GM21390 (cell line): ENCODE data around the gene ERGIC1.

Experiments used
- ATAC-seq: cut with Tn5 transposase; IDR thresholded peaks from one replicate; pipeline ENCODE4 v1.9.1; 2021; ENCODE audit not compliant: unreplicated experiment

Gene ERGIC1

DNA sequence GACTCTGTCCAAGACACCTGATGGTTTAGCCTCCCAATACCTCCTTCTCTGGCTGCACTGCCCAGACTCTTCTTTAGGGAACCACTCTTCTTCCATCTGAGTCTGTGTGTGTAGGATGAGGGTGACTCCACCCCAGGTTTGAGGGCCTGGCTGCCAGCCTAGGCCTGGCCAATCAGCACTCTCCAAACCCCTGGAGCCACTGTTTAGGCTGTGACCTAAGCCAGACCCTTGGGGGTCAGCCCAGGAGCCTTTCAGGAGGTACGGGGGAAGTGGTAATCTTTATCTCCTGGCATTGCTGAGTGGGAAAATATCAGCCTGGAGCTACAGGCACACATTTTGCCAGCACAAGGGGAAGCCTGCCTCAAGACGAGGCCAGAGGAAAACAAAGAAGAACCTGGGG, 6.2 kb upstream of the ERGIC1 start:
- ATAC-seq: no peak

DNA sequence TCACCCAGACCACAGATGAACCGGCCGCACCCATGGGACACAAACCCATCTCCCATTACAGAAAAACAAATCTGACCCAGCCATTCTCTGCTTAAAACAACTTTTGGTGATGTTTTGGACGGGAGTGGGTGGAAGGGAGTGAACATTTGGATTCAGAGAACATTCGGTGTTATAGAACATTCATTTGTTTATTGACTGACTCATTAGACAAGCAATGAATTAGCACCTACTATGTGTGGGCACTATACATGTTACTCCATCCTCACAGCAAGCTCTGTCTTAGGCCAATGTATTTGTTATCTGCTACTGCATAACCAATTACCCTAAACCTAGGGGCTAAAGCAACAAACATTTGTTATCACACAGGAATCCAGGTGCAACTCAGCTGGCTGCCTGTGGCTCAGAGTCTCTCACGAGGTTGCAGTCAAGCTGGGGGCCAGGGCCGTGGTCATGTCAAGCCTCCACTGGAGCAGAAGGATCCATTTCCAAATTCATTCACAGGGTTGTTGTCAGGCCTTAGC, 5.1 kb upstream of the ERGIC1 start:
- no peak for ATAC-seq

DNA sequence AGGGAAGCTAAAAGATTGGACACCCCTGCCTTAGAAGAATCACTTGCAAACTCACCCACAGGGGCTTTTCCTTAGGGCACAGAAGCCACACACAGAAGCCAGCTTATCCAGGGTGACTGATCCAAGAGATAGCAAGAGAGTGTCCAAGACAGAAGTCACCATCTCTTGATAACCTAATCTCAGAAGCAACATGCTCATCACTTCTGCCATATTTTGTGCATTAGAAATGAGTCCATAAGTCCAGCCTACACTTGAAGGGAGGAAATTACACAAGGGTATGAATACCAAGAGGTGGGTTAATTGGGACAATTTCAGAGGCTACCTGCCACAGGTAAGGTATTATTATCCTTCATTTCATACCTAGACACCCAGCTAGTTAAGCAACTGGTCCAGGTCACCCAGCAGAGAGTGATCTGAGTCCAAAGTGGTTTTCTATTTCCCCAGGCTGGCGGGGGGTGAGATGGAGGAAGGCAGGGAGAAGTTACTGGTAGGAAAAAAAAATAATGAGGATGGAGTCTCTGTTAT, 3.7 kb upstream of the ERGIC1 start:
- ATAC-seq: no peak

DNA sequence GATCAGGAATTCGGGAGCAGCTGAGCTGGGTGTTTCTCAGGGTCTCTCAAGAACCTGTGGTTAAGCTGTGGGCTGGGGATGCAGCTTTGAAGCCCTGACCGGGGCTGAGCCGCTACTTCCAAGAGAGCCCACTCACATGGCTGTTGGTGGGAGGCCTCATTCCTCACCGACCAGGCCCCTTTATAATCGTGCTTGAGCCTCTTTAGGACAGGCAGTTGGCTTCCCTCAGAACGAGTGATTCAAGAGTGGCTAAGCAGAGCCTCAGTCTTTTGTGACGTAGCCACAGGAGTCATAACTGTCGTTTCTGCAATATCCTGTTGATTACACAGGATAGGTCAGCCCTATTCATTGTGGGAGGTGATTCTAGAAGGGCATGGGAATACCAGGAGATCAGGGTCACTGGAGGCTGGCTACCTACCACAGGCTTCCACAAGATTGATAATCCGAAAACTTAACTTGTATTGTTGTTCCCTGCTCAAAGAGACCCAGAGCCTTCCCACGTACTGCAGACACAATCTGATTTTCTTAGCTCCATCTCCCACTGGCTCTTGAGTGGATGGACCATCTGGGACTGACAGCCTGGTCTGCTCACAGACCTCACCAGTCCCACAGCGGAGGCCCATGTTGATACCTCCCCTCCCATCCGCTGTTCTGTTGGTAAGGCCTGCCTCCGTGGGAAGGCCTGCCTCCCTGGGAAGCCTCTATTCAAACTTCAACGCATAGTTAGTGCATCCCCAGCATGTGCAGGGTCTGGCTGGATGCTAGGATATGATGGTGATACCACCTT, 3.0 kb upstream of the ERGIC1 start:
- ATAC-seq: no peak

DNA sequence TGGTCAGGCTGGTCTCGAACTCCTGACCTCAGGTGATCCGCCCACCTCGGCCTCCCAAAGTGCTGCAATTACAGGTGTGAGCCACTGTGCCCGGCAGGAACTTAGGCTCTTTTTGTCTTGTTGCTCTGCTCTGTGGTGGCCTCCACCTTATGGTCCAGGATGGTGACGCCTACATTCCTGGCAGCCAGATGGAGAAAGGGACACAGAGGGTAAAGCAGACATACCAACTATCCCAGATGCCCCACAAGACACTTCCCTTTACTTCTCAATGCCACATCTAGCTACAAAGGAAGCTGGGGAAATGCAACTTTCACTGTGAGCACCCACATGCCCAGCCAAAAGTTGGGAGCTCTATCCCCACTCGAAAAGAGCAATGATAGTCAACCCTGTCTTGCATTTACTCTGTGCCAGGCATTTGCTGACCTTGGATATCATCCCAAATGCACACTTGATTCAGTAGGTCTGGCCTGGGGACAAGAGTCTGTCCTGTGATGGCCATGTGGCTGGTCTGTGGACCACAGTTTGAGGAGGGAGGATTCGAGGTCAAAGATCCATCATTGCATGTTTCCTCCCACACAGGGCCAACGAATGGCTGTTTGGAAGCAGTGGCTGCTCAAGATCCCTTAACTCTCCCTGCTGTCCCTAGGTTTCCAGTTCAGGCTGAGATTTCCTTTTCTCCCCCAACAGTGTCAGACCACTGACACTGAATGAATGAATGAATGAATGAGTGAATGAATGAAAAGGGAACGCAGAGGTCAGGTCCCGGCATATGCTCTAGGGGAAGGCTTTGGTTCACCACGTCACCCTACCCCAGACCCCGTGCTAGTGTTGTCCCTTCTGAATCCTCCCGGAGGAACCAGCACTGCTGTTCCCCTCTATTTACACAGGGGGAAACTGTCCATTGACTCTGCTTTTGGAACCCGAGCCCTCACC, 1.4 kb upstream of the ERGIC1 start:
- ATAC-seq: no peak

DNA sequence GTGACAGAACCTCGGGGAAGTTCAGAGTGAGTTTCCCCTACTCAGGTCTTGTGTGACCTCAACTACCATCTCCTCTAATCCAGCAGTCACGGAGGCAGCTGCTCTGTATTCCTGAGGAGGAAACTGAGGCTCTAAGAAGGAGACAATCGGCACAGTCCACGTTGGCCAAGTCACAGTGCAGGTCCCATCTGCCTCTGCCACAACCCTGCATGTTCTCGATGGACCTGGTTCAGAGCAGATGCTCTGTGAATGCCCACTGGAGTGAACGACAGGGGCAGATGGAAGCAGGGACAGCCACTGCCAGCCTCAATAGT, 722 bp upstream of the ERGIC1 start:
- ATAC-seq: no peak

DNA sequence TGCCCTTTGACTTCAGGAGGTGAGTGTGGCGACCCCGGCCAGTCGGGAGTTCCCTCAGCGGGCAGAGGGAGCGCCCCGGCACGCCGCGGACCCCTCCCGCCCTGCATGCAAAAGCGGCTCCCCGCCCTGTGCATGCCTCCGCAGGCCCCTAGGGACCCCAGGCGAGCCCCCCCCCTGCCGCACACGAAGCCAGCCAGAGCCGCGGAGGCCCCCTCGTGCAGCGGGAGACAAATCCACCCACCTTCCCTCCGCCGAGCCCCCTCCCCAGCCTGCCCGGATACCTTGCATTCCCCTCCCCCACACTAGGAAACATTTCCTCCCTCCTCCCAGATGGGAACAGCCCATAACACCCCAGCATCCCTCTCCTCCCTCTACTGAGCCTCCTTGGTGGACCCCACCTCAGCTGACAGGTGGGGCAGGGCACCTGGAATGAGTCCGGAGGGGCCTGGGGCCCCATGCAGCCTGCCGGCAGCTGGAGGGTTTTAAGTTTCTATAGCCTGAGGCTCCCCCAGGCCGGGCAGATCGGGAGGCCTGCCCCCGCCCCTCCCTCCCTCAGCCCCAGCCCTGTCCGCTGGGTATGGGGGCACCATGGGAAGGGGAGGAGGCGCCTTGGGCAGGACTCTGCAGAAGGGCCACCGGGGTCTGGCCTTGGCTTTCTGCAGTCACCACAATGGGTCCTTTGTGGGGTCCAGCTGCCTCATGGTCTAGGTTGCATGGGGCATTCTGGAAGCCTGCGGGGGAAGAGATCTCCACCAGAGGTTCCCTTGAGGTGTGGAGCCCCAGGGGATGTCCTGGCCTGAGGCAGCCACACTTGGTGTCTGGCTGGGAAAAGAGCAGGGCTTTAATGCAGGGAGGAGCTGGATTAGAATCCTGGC, 601 bp downstream of the ERGIC1 start:
- ATAC-seq: peak; percentile 15

DNA sequence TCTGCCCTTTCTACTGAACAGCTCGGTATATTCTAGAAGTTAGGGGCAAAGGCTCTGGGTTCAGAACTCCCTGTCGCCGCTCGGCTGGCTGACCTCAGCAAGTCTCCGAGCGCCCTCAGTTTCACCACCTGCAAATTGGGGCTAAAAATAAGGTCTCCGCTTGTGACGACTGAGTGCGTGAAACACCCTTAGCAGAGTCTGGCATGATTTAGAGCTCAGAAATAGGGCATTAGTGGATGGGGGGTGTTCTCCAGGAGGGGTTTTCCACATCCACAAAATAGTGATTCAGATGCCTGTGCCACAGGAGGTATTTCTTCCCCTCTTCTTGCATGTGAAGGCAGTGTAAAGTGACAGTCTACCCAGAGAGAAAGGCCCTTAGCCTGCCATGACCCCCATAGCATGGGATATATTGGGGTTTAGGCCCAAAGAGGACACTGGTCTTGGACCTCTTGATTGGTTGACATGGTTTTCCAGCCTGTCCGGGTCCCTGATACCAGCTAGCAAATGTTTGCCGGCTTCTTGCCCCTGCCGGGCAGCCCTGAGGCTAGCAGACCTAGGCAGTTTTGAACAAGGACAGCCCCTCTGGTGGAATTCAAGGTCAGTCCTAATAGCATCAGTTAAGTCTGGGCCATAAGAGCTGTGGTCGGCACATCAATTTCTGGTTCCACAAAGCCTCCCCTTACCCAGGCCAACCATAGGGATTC, 1.4 kb downstream of the ERGIC1 start:
- no peak for ATAC-seq

DNA sequence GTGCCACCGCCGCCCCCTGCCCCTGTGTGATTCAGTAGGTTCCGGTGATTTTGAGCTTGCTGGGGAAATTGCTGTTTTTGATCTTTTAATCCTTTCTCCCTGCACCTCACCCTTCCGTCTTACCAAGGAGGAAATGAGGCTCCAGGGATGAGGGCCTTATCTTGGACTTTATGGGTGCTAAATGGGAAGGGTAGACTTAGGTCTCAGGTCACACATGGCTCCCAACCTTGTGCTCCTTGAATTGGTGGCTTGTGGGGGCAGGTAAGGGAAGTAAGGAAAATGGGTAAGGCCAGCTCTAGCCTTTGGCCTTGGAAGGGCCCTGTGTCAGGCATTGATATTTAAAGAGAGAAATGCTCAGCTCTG, 1.9 kb downstream of the ERGIC1 start:
- ATAC-seq: no peak

DNA sequence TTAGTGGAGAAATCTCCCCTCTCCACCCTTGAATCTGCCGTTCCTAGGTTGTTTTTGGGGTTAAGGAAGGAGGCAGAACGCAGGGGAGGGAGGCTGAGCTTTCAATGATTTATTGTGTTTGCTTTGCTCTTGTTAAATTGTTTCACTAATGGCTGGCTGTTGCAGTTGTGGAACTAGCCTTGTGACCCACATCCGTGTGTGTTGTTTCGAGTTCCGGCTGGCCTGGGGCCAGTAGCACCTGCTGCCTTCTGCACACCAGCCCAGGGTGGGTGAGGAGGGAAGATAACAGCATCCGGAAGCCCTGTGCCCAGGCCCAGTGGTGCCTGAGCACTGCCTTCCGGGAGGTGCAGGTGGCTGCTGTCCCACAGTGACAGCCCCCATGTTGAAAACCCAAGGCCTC, 3.6 kb downstream of the ERGIC1 start:
- peak; percentile 72 for ATAC-seq

DNA sequence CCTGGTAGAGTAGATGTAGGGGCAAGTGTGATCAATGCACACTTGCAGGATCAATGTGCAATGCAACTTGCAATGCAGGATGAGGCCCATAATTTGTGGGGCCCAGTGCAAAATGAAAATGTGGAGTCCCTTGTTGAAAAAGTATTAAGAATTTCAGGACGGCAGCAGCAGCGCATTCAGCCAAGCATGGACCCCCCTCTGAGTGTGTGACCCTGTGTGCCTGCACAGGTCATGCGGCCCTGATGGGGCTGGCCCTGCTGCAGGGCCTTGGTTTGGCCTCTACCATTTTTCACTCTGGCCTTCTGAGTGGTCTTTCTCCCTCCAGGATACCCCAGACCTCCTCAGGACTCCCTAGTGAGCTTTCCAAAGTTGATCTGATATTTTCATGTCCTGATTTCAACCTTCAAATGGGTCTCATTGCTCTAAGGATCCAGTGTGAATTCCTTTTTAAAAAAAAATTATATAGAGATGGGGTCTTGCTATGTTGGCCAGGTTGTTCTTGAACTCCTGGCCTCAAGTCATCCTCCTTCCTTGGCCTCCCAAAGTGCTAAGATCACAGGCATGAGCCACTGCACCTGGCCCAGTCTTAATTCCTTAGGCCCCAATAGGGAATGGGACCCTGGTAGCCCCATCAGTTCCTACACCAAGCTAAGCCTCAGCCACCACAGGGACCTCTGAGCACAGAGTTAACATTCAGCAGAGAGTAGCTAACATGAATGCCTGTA, 4.3 kb downstream of the ERGIC1 start:
- no peak for ATAC-seq

DNA sequence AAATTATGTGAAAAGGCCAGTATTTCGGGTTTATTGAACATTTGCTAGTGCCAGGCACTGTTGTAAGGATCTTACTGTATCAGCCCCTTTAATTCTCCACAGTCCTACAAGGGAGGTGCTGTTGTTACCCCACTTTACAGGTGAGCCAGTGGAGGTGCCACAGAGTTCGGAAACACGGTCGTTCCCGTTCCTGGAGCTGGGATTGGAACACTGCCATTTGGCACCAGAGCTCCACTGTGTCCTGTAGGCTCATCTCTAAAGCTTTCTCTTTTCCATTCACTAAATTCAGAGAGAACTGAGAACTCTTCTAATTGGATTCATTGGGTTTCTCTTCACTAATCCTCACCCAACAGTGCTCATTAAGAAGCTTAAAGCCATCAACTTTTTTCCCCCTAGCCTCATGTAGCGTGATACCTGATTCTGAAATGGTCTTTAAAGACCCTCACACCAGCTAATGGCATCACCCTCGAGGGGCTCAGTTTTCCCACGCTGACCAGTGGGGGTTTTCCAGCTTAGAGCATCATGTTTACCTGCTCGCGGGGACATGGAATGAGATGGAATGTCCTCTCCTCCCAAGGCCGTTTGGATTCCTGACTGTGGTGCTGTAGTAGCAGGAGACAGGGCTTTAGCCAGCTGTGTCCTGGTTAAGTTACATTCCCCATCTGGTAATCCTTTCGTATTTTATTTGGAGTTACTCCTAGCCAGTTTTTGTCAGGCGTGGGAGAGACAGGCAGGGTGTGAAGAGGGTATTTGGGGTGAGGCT, 5.8 kb downstream of the ERGIC1 start:
- no peak for ATAC-seq

DNA sequence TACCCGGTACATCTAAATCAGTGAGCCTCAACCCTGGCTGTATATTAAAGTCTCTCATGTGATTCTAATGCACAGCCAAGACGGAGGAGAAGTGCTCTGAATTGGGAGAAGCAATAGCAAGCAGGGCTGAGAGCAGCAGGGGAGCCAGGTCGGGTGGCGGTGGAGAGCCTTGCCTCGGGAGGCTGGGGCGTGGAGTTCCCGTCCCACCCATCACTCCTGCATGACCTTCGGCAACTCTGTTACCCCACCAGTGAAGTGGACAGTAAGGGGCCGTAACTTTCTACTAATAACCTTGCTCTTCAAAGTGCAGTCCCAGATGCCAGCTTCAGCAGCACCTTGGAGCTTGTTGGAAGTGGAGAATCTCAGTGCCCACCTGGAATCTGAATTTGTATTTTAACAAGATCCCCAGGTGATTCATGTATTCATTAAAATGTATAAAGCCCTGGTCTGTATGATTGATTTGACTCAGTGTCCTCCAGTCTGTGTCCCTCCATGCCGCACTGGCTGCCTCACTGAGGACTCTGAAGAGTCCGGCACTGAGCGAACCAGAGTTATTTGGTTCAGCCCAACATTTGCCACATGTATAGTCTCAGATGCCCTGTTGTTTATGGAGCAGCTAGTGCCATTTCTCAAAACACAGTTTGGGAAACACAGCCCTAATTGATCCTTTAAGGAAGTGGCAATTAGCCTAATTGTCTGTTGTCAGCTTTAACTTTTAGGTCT, 6.5 kb downstream of the ERGIC1 start:
- ATAC-seq: no peak

DNA sequence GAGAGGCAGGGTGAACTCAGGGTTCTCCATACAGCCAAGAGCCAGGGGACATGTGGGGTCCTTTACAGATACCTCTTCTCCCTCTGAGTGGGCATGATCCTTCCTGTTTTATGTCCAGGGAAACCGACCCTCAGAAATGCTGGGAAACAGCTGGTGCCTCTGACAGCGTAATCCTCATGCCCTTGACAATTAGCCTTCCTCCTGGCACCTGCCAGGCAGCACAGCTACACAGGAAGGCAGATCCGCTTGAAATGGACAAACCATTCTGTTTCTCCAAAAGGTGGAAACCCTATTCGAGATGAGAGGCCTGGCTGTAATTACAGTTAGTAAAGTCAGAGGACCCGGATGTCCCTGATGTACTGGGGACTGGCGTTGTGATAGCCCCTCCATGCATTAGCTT, 7.2 kb downstream of the ERGIC1 start:
- ATAC-seq: no peak

DNA sequence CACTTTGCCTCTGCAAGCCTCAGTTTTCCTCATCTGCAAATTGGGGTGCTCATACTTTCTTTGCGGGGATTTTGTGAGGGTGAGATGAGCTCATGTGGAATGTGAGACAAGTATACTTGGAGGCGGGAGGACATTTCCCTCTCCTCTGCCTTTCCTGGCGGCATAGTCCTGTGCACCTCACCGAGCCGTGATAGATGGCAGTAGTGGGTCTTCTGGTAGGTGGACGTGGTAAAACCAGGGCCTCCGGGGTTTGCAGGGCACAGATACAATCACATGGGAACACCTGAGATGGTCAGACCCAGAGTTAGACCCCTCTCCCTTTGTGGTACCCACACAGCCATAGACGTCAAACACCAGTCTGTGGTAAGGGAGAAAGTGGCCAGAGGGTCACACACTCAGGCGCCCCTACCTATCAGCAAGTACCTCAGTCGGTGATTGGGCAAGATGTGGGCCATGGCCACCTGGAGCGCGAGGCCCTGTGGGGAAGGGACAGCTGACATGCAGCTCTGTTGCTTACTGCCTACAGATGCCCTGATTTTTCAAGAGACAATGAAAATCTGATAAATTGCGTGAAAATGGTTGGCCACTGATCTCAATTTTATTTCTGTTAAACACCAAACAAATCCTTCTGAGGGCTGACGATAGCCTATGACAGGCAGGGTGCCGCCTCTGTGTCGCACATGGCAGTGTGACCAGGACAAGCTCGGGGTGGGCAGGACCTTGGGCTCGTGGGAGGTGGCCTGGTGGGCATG, 9.9 kb downstream of the ERGIC1 start:
- no peak for ATAC-seq

DNA sequence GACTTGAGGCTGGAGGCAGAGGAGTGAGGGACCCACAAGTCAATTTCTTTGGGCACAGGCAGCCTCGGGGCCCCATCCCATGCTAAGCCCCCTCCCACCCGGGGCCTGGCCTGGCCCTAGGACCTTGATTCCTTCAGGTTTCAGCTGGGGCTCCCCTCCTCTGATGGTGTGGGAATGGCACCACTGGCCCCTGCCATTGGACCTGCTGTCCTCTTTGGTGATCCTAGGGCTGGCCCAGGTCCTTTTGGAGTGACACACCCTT, 10.5 kb downstream of the ERGIC1 start:
- no peak for ATAC-seq

DNA sequence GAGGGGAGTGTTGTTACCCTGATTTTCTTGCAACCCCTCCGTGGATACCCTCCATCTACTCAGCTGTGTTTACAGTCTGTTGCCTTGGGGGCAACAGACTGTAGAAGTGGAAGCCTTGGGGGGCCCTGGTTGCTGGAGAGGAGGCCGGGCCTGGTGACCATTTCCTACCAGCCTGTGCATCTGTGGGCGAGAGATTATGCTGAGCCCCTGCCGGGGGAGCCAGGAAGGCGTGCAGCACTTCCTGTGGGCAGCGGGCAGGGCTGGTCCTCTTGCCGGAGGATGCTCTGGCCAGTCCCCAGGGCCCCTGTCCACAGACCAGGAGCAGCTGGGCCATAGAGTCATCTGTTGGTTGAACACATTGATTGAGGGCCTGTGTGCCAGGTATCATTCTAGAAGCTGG, 11.1 kb downstream of the ERGIC1 start:
- no peak for ATAC-seq

DNA sequence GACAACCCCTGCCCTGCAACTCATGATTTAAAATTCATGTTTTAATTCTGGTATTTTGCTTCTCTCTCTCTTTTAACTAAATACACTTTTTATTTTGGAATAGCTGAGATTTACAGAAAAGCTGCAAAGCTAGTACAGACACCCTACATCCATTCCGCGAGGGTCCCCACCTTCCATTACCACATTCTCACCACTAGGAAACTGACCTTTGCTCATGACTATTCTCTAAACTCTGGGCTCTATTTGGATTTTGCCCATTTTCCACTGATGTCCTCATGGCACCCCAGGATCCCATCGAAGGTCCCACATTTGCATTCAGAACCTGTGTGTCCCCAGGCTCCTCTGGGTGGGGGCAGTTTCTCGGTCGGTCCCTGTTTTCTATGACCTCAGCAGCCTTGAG, 11.5 kb downstream of the ERGIC1 start:
- no peak for ATAC-seq
